Stimulated activated CD4-positive, alpha-beta T cell treated with anti-CD3 and anti-CD28 coated beads, Interleukin-1b, Interleukin-23, amount 100 ng/mL, for 1 hour (primary cell): Measurements from ENCODE around the gene ALDH1B1.

Source experiments
- DNase-seq, 2 donors: peaks; one replicate each; pipeline ENCODE4 v3.0.0-alpha.2; 2020; ENCODE audit warnings: low read depth in 2 of 2

The ALDH1B1 gene

GRCh38 chr9:38415856-38416255 is 23.4 kb downstream of the ALDH1B1 start:
- DNase-seq, result no peak

DNA sequence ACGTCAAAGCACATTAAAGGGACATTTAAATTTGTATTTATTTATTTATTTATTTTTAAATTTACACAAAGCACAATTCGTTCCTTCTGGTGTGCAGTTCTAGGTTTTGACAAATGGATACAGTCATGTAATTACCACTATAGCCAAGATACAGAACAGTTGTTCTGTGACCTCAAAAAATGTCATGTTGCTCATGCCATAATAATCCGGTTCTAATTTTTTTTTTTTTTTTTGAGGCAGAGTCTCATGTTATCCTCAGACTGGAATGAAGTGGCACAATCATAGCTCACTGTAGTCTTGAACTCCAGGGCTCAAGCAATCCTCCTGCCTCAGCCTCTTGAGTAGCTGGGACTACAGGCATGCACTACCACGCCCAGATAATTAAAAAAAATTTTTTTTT is 24.0 kb downstream of the ALDH1B1 start:
- no peak for DNase-seq

DNA sequence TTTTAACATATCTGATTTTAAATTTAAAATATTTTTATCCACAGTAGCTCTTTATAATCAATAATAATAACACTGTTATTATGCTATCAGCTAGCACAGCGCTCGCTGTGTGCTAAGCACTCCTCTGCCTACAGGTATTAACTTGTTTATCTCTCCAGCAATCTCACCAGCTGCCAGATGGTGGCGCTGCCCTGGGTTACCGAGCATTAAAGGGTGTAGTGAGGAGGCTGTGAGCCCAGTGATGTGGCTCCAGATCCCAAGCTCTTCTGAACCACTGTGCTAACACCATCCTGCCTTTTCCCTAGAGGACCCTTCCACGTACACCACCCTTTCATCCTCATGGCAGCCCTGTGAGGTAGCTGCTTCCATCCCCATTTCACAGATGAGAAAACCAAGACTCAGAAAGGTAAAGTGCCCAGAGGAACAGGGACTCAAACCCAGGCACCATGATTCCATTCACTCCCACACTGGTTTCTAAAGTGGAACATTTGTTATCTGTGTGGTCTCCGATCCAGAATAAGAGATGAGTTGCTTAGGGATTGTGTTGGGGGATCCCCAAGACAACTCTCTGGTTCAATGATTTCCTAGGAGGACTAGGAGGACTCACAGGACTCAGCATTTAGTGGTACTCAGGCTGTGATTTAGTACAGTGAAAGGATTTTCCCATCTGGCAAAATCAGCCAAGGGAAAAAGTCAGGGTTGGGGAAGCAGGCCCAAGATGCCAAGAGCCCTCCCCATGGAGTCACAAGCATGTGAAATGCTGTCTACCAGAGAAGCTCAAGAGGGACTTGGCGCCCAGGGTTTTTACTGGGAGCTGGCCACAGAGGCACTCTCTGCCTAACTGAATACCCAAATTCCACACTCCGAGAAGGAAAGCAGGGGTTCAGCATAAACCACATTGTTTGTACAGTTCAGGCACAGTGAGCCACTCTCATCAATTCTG is 24.8 kb downstream of the ALDH1B1 start:
- DNase-seq, result no peak

- no peak for DNase-seq
Measured at GRCh38 chr9:38418366-38418765, 25.9 kb downstream of the ALDH1B1 start.

DNA sequence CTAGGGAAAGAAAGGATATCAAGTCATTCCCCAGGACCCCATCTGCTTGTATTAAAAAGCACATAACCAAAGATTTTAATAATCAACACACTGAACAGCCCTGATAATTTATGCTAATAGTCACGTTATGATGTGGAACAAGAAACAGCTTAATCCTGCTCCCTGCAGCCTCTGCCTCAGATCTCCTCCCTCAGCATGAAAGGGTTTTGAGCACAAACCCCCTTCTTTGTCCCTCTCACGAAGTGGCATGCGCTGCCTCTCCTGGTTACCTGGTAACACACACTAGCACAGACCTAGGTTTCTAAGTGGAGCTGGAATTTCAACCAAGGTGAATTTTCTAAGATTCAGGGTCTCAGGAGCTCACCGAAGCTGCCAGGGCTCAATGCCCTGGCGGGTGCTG is 26.7 kb downstream of the ALDH1B1 start:
- DNase-seq, result no peak

DNA sequence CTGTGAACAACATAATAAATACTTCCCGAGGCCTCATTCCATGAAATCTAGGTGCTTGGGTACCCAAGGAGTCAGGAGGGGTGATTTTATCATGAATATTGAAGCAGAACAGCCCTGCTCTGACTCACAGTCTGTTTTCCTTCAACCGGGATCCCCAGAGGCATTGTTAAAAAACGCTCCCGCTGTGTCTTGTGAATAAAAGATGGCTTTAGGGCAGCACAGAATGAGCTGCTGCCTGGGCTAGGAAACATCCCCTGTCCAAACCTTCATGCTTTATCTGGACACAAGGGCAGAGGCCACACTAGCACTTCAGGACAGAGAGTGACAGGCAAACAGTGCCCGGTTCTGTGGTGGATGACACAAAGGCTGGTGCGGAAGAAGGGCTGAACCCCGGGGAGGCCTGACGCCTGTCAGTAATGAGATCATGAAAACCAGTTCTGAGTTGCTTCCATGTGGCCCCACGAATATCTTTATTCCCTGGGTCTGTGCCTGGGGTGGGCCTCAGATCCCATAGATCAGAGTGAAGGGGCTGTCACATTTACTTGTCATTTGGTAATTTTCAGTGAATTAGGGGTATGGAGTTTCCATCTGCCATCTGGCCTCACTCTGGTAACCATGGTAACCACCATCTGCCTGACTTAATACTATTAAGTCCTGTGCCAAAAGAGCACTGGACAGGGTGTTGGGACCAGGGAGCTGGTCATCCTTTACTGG is 29.2 kb downstream of the ALDH1B1 start:
- DNase-seq, result no peak

- DNase-seq, result no peak
Measured at GRCh38 chr9:38422555-38423260, 30.2 kb downstream of the ALDH1B1 start.

- DNase-seq, result no peak
Measured at GRCh38 chr9:38423273-38423972, 30.9 kb downstream of the ALDH1B1 start.

GRCh38 chr9:38423973-38424843 is 31.7 kb downstream of the ALDH1B1 start, which contains the start of gene IGFBPL1:
TSS of gene IGFBPL1 (minus strand) at chr9:38424454. CDS start at chr9:38424424, 30 bp downstream.
- no peak for DNase-seq

DNA sequence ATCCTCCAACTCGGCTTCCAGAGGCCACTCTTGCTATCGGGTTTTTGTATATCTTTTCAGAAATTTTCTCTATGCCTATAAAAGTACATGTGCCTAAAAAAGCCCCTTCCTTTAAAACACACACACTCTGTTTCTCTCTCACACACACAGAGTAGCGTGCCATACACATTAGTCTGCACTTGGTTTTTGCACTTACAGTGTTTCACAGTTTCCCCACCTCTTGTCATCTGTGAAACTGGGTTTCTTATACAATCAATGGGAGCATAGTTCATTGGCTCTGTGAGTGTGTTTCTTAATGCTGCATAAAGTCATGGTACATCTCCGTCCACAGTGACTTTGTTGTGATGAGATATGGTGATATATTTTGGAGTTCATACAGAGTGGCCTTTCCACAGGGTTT is 32.4 kb downstream of the ALDH1B1 start:
- no peak for DNase-seq

GRCh38 chr9:38428062-38428461 is 35.6 kb downstream of the ALDH1B1 start:
- DNase-seq, result no peak

DNA sequence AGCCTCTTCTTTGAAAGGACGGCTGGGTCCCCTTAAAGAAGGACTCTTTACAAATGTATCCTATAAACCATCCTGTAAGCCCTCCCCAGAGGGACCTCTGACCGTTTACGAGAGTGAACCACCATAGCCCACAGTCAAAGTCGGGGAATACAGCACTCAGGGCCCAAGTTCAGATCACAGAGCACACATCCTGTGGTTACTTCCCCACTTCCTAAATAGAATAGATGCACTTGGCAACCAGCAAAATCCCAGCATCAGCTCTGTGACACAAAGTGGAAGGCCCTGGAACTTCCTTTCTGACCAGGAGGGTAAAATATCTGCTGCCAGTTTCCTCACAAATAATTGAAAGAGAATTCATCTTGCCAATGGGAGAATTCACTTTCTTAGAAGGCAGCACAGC is 38.6 kb downstream of the ALDH1B1 start:
- DNase-seq, result no peak

DNA sequence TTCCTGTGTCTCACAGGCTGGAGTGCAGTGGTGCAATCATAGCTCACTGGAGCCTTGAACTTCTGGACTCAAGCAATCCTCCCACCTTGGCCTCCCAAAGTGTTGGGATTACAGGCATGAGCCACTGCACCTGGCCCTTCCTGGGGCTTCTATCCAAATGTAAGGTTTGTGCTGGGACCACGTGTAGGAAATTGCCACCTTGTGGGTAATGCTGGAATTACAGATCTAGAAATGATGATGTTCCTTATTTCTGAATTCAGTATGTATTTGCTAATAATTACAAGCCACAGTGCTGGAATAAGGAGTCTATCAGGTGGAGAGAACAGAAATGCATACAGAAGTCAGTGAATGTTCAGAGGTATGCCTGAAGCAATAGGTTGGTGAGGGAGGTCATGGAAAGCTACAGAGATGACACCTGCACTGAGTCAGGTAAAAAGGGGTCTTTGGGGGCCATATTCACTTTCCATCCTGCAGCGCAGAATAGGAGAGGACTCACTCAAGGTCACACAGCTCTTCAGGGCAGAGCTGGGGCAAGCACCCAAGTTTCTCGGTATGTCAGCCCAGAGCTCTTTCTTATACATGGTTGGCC is 40.5 kb downstream of the ALDH1B1 start:
- DNase-seq, result no peak

GRCh38 chr9:38434365-38434764 is 41.9 kb downstream of the ALDH1B1 start:
- DNase-seq, result no peak

DNA sequence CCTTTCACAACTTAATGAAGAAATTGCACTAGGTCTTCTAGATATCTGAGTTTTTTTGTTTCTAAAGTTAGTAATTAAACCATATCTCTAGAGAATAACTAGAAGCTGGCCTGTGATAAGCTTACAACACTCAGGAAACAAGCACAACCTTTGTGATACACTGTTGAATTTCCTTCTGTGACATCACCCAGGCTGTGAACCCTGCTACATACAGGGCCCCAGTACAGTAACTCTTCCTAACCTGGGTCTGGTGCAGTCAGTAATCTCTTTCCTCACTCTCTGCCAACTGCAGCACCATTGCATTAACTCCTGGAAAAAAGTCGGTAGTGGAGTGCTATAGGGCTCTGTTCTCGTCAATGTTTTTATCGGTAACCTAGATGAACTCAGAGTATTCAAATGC is 42.4 kb downstream of the ALDH1B1 start:
- no peak for DNase-seq

- DNase-seq, result no peak
Measured at GRCh38 chr9:38435521-38435920, 43.0 kb downstream of the ALDH1B1 start.

DNA sequence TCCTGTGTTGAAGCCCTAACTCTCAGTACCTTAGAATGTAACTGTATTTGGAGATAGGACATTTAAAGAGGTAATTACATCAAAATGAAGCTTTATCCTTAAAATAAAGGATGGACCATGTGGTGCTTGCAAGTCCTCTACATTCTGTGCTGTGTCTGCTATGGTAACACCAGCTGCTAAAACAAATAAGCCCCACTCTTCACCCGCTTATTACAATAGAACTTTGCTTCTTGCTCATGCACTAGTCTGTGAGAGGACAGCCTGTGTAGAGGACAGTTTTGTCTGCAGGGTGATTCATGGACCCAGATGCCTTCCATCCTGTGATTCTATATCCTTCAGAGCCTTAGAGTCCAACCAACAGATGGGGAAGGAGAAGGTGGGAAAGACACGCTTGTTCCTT is 44.2 kb downstream of the ALDH1B1 start:
- no peak for DNase-seq

DNA sequence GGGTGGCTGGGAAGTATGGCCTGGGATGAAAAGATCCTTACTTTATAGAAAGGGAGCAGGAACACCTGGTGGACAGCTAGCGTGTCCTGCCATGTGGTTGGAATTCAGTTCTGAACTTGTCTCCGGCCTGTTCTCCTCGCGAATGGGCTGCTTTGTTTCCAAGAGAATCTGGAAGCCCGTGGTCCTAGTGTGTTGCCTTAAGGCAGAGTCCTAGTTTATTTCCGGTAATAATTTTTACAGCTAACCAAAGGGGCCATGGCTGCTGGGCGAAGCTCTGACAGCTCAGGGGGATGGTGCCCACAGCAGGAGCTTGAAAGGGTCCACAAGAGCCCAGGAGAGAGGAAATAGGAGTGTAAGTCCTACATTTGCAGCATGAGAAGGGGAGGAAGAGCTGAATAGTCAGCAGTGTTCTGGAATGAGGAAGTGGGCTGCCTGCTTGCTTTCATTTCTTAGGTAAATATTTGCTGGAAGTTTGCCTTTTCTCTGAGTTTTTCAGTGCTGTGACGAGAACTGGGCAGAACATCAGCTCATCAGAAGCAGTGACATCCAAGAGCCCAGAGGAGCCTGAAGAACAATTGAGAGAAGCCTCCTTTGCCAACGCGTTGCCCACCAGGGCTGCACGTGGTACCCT is 44.8 kb downstream of the ALDH1B1 start:
- no peak for DNase-seq

- no peak for DNase-seq
Measured at GRCh38 chr9:38439291-38439915, 46.9 kb downstream of the ALDH1B1 start.
